SK-N-SH (cell line): ENCODE results near the gene AUH. TPM values are rescaled to one million over a fixed set of nuclear protein-coding genes. Genes with fewer than 3 reads are reported as not detected.

Source experiments
- CTCF ChIA-PET: fragments of 300-600, 350-600 bp; formaldehyde crosslinking; extraction: SDS; loops from one replicate; lab custom pipeline; 2021; lab: Yijun Ruan, JAX
- POLR2A ChIA-PET: fragments of 350-600 bp; sonication (Branson Sonifier 250); formaldehyde crosslinking; extraction: SDS; loops from one replicate; lab custom pipeline; 2020; ENCODE audit warnings: antibody characterized with exemption, inconsistent platforms; lab: Yijun Ruan, JAX
- DNase-seq: peaks from one replicate; pipeline ENCODE4 v3.0.0; 2012
- H2AFZ ChIP-seq: fragments of 200-600 bp; sonication (generic); 2 replicates; pipeline ENCODE4 v1.8.1; 2016; ENCODE audit warnings: antibody characterized with exemption, mild to moderate bottlenecking, low read depth
- H3F3A ChIP-seq: fragments of 200-600 bp; sonication (generic); replicated peaks from 2 replicates; pipeline ENCODE3; 2016; ENCODE audit warnings: antibody characterized with exemption, mild to moderate bottlenecking; ENCODE audit not compliant: insufficient read depth
- H3K27ac ChIP-seq, 2 experiments: fragments of 200-500 bp in 1 of 2; fragments of 200-600 bp in 1 of 2; sonication (Bioruptor generic) in 1 of 2; sonication (generic), shearing (Covaris generic) in 1 of 2; 2 replicates each; pipeline versions ENCODE4 v1.5.1 to v1.6.1; 2014 to 2016; ENCODE audit warnings: low read depth in 2 of 2, inconsistent platforms in 1 of 2, low read length in 1 of 2, mild to moderate bottlenecking in 1 of 2, mixed read lengths in 1 of 2
- H3K27me3 ChIP-seq: fragments of 200-600 bp; sonication (generic), shearing (Covaris generic); 2 replicates; pipeline ENCODE4 v1.6.1; 2016; ENCODE audit warnings: mixed run types; ENCODE audit not compliant: insufficient read depth
- H3K36me3 ChIP-seq, 2 experiments: fragments of 200-500 bp in 1 of 2; fragments of 200-600 bp in 1 of 2; sonication (Bioruptor generic) in 1 of 2; sonication (generic) in 1 of 2; replicated peaks in 1 of 2; 2 replicates each; pipeline versions ENCODE3 to v1.5.1; 2014 to 2016; ENCODE audit warnings: low read length in 1 of 2, mild to moderate bottlenecking in 1 of 2; ENCODE audit not compliant: insufficient read depth in 2 of 2, control insufficient read depth in 1 of 2
- H3K4me1 ChIP-seq, 2 experiments: fragments of 200-500 bp in 1 of 2; fragments of 200-600 bp in 1 of 2; sonication (Bioruptor generic) in 1 of 2; sonication (generic), shearing (Covaris generic) in 1 of 2; 2 replicates each; pipeline versions ENCODE4 v1.5.1 to v1.6.1; 2014 to 2016; ENCODE audit warnings: low read depth in 1 of 2, low read length in 1 of 2, mixed run types in 1 of 2; ENCODE audit not compliant: insufficient read depth in 2 of 2, control insufficient read depth in 1 of 2
- H3K4me2 ChIP-seq: fragments of 200-600 bp; sonication (generic), shearing (Covaris generic); 2 replicates; pipeline ENCODE4 v1.6.1; 2017; ENCODE audit warnings: mixed run types
- H3K4me3 ChIP-seq, 2 experiments: fragments of 200-500 bp in 1 of 2; fragments of 200-600 bp in 1 of 2; sonication (Bioruptor generic) in 1 of 2; sonication (generic), shearing (Covaris generic) in 1 of 2; 2 replicates each; pipeline versions ENCODE4 v1.5.1 to v1.8.1; 2014 to 2016; ENCODE audit warnings: low read depth in 2 of 2, inconsistent platforms in 1 of 2, low read length in 1 of 2, mild to moderate bottlenecking in 1 of 2, mixed read lengths in 1 of 2, moderate library complexity in 1 of 2
- H3K79me2 ChIP-seq: fragments of 200-600 bp; sonication (generic); 2 replicates; pipeline ENCODE4 v1.8.1; 2017; ENCODE audit warnings: mild to moderate bottlenecking; ENCODE audit not compliant: insufficient read depth
- H3K9ac ChIP-seq: fragments of 200-600 bp; sonication (generic); 2 replicates; pipeline ENCODE4 v1.6.1; 2017; ENCODE audit warnings: mixed run types
- H3K9me2 ChIP-seq: fragments of 200-600 bp; sonication (generic); 2 replicates; pipeline ENCODE4 v1.6.1; 2017; ENCODE audit warnings: mixed run types
- H3K9me3 ChIP-seq: fragments of 200-600 bp; sonication (generic); 2 replicates; pipeline ENCODE4 v1.6.1; 2017; ENCODE audit warnings: mixed run types, mild to moderate bottlenecking, moderate library complexity
- H4K20me1 ChIP-seq: fragments of 200-600 bp; sonication (generic); 2 replicates; pipeline ENCODE4 v1.6.1; 2017; ENCODE audit warnings: mild to moderate bottlenecking, mixed run types; ENCODE audit not compliant: insufficient read depth
- ELF1 ChIP-seq: IDR thresholded peaks from 2 replicates; pipeline ENCODE4 v1.4.0; 2012
- FOSL2 ChIP-seq: IDR thresholded peaks from 2 replicates; pipeline ENCODE4 v1.4.0; 2012; ENCODE audit warnings: low read depth, mild to moderate bottlenecking, moderate library complexity, borderline replicate concordance
- FOXJ3 ChIP-seq: sonication (generic); formaldehyde crosslinking; IDR thresholded peaks from 2 replicates; pipeline ENCODE4 v1.5.1; 2020; ENCODE audit warnings: mild to moderate bottlenecking, missing genetic modification reagents
- FOXM1 ChIP-seq: IDR thresholded peaks from 2 replicates; pipeline ENCODE4 v1.4.0; 2012; ENCODE audit warnings: low read depth, mild to moderate bottlenecking
- GABPA ChIP-seq: IDR thresholded peaks from 2 replicates; pipeline ENCODE4 v1.4.0; 2012; ENCODE audit warnings: low read depth, mild to moderate bottlenecking
- GATA2 ChIP-seq: sonication (generic); formaldehyde crosslinking; IDR thresholded peaks from 2 replicates; pipeline ENCODE4 v1.5.0; 2020; ENCODE audit warnings: mild to moderate bottlenecking, missing genetic modification reagents
- JUND ChIP-seq: IDR thresholded peaks from 2 replicates; pipeline ENCODE4 v1.4.0; 2012
- MAX ChIP-seq: IDR thresholded peaks from 2 replicates; pipeline ENCODE4 v1.4.0; 2012; ENCODE audit warnings: low read depth
- MEF2A ChIP-seq: IDR thresholded peaks from 2 replicates; pipeline ENCODE4 v1.4.0; 2012; ENCODE audit warnings: low read depth, borderline replicate concordance
- MXI1 ChIP-seq: IDR thresholded peaks from 2 replicates; pipeline ENCODE4 v1.6.1; 2012; ENCODE audit warnings: mild to moderate bottlenecking, low read depth, low read length, improper control_type of control experiment
- NRF1 ChIP-seq: IDR thresholded peaks from 2 replicates; pipeline ENCODE4 v1.6.1; 2012; ENCODE audit warnings: low read depth, mild to moderate bottlenecking, low read length
- PBX3 ChIP-seq: IDR thresholded peaks from 2 replicates; pipeline ENCODE4; 2012
- POLR2AphosphoS5 ChIP-seq: IDR thresholded peaks from 2 replicates; pipeline ENCODE4 v1.6.1; 2012; ENCODE audit warnings: low read depth, low read length
- RAD21 ChIP-seq: IDR thresholded peaks from 2 replicates; pipeline ENCODE4 v1.6.1; 2012; ENCODE audit warnings: mild to moderate bottlenecking, low read length
- RFX5 ChIP-seq: IDR thresholded peaks from 2 replicates; pipeline ENCODE4 v1.6.1; 2012; ENCODE audit warnings: mild to moderate bottlenecking, improper control_type of control experiment, low read length
- RXRA ChIP-seq: IDR thresholded peaks from 2 replicates; pipeline ENCODE4 v1.4.0; 2012; ENCODE audit warnings: low read depth, mild to moderate bottlenecking, borderline replicate concordance
- SIN3A ChIP-seq: IDR thresholded peaks from 2 replicates; pipeline ENCODE4 v1.6.1; 2012; ENCODE audit warnings: low read depth, mild to moderate bottlenecking, low read length, moderate library complexity, borderline replicate concordance
- TAF1 ChIP-seq: IDR thresholded peaks from 2 replicates; pipeline ENCODE4 v1.6.1; 2012; ENCODE audit warnings: low read depth, mild to moderate bottlenecking, low read length, moderate library complexity, borderline replicate concordance
- TCF12 ChIP-seq: IDR thresholded peaks from 2 replicates; pipeline ENCODE4 v1.4.0; 2012
- TEAD4 ChIP-seq: IDR thresholded peaks from 2 replicates; pipeline ENCODE4 v1.4.0; 2012; ENCODE audit warnings: mild to moderate bottlenecking, borderline replicate concordance; ENCODE audit not compliant: insufficient read depth
- USF1 ChIP-seq: IDR thresholded peaks from 2 replicates; pipeline ENCODE4 v1.4.0; 2012; ENCODE audit warnings: low read depth, borderline replicate concordance
- USF2 ChIP-seq: fragments of 150-350 bp; IDR thresholded peaks from 2 replicates; pipeline ENCODE4 v1.6.1; 2017; ENCODE audit warnings: antibody characterized with exemption, low read length, low read depth, borderline replicate concordance
- WGBS: methylation state at CpG from one replicate; pipeline ENCODE4 v1.1.6; 2017; ENCODE audit warnings: low lambda C conversion rate; 5-methylcytosine and 5-hydroxymethylcytosine counted together
- polyA plus RNA-seq, 3 experiments: library from polyadenylated mRNA; depleted of rRNA; stranded (reverse); fragments of >200 nt; gene quantifications; 2 replicates each; pipeline ENCODE4 v1.2.3, GENCODE V29; 2012
- TF ChIP-seq, protein P1 (sequence below): fragments of 200-600 bp; sonication (generic); IDR thresholded peaks from 2 replicates; pipeline ENCODE4 v1.6.1; 2017; ENCODE audit warnings: antibody characterized with exemption, mild to moderate bottlenecking, moderate library complexity

The AUH gene
- polyA plus RNA-seq, 1 of the 3 experiments (the other 2 are of a cell fraction): 7.6 TPM

DNA sequence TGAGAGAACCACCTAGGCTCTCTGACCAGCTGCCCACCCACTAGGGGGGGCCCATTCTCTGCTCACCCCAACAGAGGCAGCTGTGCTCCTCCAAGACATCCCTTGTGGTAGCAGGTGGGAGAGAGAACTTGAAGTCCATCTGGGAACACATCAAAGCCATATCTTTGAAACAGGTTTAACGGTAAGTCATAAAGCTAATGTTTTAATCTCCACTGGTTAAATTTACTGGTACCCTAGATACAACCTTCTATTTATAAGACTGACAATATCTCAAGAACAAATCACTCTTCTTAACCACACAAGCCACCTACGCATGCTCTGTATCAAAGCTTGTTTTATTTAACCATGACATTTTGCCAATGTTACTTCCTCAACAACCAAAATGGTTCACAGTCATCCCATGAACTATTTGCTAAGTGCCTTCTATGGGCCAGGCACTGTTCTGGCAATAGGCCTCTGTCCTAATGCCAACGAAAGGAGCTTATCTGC, 20.4 kb downstream of the AUH start:
- H3K27ac ChIP-seq: no peak overlapping the region
- H3K27me3 ChIP-seq: no peaks in the 10 kb centered on the region
- H3K4me2 ChIP-seq: no peak overlapping the region
- no peaks in the 10 kb centered on the region for H3K9me2 ChIP-seq
- DNase-seq: no peak
- no peaks in the 10 kb centered on the region for H3K9me3 ChIP-seq
- ChIA-PET POLR2A (no interaction called here), CTCF (no interaction called here)
- no peak for TF ChIP-seq SIN3A
- no peak for TF ChIP-seq NRF1
- no peak for TF ChIP-seq PBX3
- no peak for TF ChIP-seq TEAD4
- TF ChIP-seq MAX: no peak
- no peak for TF ChIP-seq RXRA
- TF ChIP-seq RAD21: no peak
- TF ChIP-seq MXI1: no peak
- TF ChIP-seq RFX5: no peak
- no peak for TF ChIP-seq FOXJ3
- TF ChIP-seq TCF12: no peak
- H3K4me3 ChIP-seq: no peak overlapping the region
- no peaks in the 10 kb centered on the region for H3K4me1 ChIP-seq
- no peaks in the 10 kb centered on the region for H3F3A ChIP-seq
- H4K20me1 ChIP-seq: no peaks in the 10 kb centered on the region
- no peak overlapping the region for H3K9ac ChIP-seq
- H2AFZ ChIP-seq: no peak overlapping the region
- 96% methylated on average over 3 of the region's 3 CpGs for WGBS
- H3K36me3 ChIP-seq: peaks cover 14 to 22% of the 10 kb centered on the region in 2 experiments
- H3K79me2 ChIP-seq: 0 out of 2 replicates have a peak, but pooled peaks cover 6% of the 10 kb centered on the region

- H3K36me3 ChIP-seq: peaks cover 14 to 22% of the 10 kb centered on the region in 2 experiments
- no peak overlapping the region for H3K9ac ChIP-seq
- no peaks in the 10 kb centered on the region for H3K4me1 ChIP-seq
- TF ChIP-seq TAF1 (no peak), JUND (no peak), FOSL2 (no peak), ELF1 (no peak), MAX (no peak), POLR2AphosphoS5 (no peak), RFX5 (no peak), RAD21 (no peak), SIN3A (no peak), GABPA (no peak), FOXJ3 (no peak), GATA2 (CRISPR knock-in tag) (no peak), USF2 (no peak), MXI1 (no peak), TCF12 (no peak), MEF2A (no peak), FOXM1 (no peak), USF1 (no peak)
- TF ChIP-seq, protein P1, sequence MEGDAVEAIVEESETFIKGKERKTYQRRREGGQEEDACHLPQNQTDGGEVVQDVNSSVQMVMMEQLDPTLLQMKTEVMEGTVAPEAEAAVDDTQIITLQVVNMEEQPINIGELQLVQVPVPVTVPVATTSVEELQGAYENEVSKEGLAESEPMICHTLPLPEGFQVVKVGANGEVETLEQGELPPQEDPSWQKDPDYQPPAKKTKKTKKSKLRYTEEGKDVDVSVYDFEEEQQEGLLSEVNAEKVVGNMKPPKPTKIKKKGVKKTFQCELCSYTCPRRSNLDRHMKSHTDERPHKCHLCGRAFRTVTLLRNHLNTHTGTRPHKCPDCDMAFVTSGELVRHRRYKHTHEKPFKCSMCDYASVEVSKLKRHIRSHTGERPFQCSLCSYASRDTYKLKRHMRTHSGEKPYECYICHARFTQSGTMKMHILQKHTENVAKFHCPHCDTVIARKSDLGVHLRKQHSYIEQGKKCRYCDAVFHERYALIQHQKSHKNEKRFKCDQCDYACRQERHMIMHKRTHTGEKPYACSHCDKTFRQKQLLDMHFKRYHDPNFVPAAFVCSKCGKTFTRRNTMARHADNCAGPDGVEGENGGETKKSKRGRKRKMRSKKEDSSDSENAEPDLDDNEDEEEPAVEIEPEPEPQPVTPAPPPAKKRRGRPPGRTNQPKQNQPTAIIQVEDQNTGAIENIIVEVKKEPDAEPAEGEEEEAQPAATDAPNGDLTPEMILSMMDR: no peak
- H3K4me2 ChIP-seq: no peak overlapping the region
- H3K9me2 ChIP-seq: no peaks in the 10 kb centered on the region
- 0 out of 2 replicates have a peak, but pooled peaks cover 6% of the 10 kb centered on the region for H3K79me2 ChIP-seq
- H3K9me3 ChIP-seq: no peaks in the 10 kb centered on the region
- 86% methylated on average over 1 of the region's 1 CpG for WGBS
- POLR2A ChIA-PET: no interaction called here
- no peaks in the 10 kb centered on the region for H4K20me1 ChIP-seq
- CTCF ChIA-PET: interaction anchor here (0.9 kb wide), 1 partner anchor 303 kb away, joined by 3 read pairs; no protein-coding TSS in a partner anchor
- no peak overlapping the region for H3K4me3 ChIP-seq
- H3K27me3 ChIP-seq: no peaks in the 10 kb centered on the region
- no peaks in the 10 kb centered on the region for H3F3A ChIP-seq
- no peak overlapping the region for H2AFZ ChIP-seq
- no peak for DNase-seq
- no peak overlapping the region for H3K27ac ChIP-seq
Measured at GRCh38 chr9:91340395-91340967, 21.2 kb downstream of the AUH start.
